K562 (cell line): ENCODE measurements around the gene SALL3.

Experiments
- ADNP ChIP-seq: fragments of 200-800 bp; sonication (Bioruptor generic); IDR thresholded peaks from 2 replicates; pipeline ENCODE4 v1.6.1; 2016; ENCODE audit warnings: missing genetic modification characterization, missing compliant biosample characterization
- EP300 ChIP-seq: IDR thresholded peaks from 2 replicates; pipeline ENCODE4 v1.6.1; 2012; ENCODE audit warnings: low read length, improper control_type of control experiment
- FOXA1 ChIP-seq: fragments of 450-650 bp; IDR thresholded peaks from 2 replicates; pipeline ENCODE4 v1.6.1; 2016; ENCODE audit warnings: mild to moderate bottlenecking, borderline replicate concordance
- PHB ChIP-seq: fragments of 250-450 bp; sonication (Bioruptor Pico); IDR thresholded peaks from 2 replicates; pipeline ENCODE4 v1.5.0; 2021
- RCOR1 ChIP-seq, 2 experiments: IDR thresholded peaks; 2 replicates each; pipeline ENCODE4 v1.6.1; 2012; ENCODE audit warnings: low read depth in 2 of 2, low read length in 2 of 2, borderline replicate concordance in 1 of 2, improper control_type of control experiment in 1 of 2
- XRCC3 ChIP-seq: fragments of 450-650 bp; IDR thresholded peaks from 2 replicates; pipeline ENCODE4 v1.6.1; 2017; ENCODE audit warnings: mild to moderate bottlenecking, moderate library complexity
- TF ChIP-seq, protein P1 (sequence below), 3 experiments: IDR thresholded peaks in 2 of 3; conservative IDR thresholded peaks in 1 of 3; 2 replicates each; pipeline ENCODE4 v1.5.1; 2011 to 2012; ENCODE audit warnings: low read length in 3 of 3, mild to moderate bottlenecking in 3 of 3, control low read depth in 2 of 3, improper control_type of control experiment in 1 of 3, inconsistent platforms in 1 of 3, low read depth in 1 of 3, mixed read lengths in 1 of 3, moderate library complexity in 1 of 3; ENCODE audit not compliant: insufficient read depth in 2 of 3
- TF ChIP-seq, protein P2 (sequence below): sonication (generic); formaldehyde crosslinking; IDR thresholded peaks from 2 replicates; pipeline ENCODE4 v1.9.0; 2022; ENCODE audit warnings: mild to moderate bottlenecking, missing genetic modification reagents

DNA sequence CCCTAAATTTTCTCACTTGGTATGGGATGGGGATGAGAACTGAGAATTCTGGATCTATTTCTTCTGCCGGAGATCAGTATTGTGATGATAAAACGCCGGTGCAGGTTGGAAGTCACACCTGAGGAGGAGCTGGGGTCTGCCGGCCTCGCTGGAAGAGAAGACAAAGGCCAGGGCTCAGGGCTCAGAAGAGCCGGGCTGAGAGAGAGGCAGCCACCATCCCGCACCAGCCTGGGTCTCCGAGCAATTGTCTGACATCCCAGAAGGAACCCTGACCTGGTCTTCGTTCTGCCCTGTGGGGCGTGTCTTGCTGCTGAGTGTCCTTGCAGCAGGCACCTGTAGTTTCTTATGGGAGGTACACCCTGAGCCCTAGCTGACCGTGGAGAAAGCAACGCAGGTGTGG is 31.4 kb upstream of the SALL3 start:
- TF ChIP-seq, protein P1, sequence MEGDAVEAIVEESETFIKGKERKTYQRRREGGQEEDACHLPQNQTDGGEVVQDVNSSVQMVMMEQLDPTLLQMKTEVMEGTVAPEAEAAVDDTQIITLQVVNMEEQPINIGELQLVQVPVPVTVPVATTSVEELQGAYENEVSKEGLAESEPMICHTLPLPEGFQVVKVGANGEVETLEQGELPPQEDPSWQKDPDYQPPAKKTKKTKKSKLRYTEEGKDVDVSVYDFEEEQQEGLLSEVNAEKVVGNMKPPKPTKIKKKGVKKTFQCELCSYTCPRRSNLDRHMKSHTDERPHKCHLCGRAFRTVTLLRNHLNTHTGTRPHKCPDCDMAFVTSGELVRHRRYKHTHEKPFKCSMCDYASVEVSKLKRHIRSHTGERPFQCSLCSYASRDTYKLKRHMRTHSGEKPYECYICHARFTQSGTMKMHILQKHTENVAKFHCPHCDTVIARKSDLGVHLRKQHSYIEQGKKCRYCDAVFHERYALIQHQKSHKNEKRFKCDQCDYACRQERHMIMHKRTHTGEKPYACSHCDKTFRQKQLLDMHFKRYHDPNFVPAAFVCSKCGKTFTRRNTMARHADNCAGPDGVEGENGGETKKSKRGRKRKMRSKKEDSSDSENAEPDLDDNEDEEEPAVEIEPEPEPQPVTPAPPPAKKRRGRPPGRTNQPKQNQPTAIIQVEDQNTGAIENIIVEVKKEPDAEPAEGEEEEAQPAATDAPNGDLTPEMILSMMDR (IDR thresholded peaks at IDR 0.05 in 2 of 3, conservative IDR thresholded peaks at IDR 0.05 in 1 of 3; ENCODE audit: insufficient read depth in 2 of 3, low read depth in 1 of 3, low read length in 3 of 3): no peak
- TF ChIP-seq, protein P2, sequence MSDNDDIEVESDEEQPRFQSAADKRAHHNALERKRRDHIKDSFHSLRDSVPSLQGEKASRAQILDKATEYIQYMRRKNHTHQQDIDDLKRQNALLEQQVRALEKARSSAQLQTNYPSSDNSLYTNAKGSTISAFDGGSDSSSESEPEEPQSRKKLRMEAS (CRISPR knock-in tag): no peak
- TF ChIP-seq FOXA1: no peak
- no peak for TF ChIP-seq XRCC3
- TF ChIP-seq ADNP: no peak
- TF ChIP-seq PHB: no peak
- no peak for TF ChIP-seq EP300
- TF ChIP-seq RCOR1 (IDR thresholded peaks at IDR 0.05; ENCODE audit: borderline replicate concordance in 1 of 2, low read depth in 2 of 2, low read length in 2 of 2): no peak
